Hematopoietic multipotent progenitor cell treated with erythropoietin and hydrocortisone succinate and interleukin-3 and kit ligand, for 17 days (in vitro differentiated cells): ENCODE measurements around the gene RFX8.
"Not testable (repeated sequence)": the region's sequence is repeated elsewhere in the genome, so short reads cannot be mapped to it uniquely, and the experiment has no call there.

ENCODE experiments used
- DNase-seq: peaks from one replicate; pipeline ENCODE4 v3.0.0-alpha.2; 2015; ENCODE audit warnings: low spot score

Gene RFX8

DNA sequence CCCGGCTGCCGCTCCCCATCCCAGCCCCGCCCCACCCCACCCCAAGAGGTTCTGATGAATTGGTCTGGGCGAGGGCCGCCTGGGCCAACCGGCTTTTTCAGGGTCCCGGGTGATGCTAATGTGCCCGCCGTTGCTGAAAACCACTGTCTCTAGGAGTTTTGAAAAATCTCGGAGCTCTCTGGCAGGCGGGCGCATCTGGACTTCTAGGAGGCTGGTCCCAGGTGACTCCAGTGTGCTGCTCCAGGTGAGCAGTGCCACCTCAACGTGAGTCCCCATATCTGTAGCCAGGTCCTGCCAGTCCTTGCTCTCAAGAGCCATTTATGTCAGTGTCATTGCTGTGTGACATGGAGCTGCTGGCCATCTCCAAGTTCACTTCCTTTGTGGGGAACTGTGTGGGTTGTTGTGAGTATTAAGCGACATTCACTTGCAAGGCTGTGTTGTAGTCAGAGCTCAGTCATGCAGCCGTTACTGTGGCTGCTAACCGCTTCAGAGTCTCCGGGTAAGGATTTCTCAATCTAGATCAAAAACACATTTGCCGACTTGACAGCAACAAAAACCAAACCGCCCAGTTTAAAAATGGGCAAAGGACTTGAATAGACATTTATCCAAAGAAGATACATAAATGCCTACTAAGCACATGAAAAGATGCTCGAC is at the start of gene RFX8:
Gene RFX8 (minus strand): TSS at position 382 of the 654 bp plus-strand sequence. CDS start 8,264 bp downstream, outside the sequence.
- DNase-seq, result no peak

DNA sequence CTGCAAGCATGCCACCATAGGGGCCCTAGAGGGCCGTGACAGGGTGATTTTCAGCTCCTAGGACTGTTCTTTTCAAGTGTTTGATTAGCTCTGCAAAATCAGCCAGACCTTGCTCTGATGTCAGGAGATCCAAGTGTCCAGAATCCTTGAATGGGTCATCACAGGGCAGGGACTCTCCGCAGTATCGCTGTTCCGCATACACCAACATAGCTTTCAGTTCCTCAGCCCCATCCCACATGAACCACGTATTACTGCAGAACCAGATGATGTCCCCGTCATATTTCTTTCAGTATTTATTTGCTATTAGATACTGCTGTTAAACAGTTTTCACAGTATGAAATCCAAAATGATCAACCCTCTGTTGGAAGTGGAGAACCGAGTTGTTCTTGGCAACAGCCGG is 46.6 kb upstream of the RFX8 start:
- no peak for DNase-seq

DNA sequence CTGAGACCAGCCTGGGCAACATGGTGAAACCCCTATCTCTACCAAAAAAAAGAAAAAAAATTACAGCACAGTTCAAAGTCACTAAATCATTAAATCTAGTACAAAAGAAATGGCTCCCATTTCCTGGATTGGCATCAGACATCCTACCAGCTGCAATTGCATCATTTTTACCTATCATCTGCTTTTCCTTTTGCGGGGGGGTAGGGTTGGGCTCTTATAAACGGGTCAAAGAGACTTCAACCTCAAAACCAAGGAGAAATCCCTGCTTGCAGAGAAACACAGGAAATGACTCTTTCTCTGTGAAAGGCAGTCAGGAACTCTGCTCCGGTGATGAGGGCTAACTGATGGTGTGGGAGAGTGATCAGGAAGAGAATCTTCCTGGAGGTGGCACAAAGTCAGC is 45.3 kb upstream of the RFX8 start:
- no peak for DNase-seq

DNA sequence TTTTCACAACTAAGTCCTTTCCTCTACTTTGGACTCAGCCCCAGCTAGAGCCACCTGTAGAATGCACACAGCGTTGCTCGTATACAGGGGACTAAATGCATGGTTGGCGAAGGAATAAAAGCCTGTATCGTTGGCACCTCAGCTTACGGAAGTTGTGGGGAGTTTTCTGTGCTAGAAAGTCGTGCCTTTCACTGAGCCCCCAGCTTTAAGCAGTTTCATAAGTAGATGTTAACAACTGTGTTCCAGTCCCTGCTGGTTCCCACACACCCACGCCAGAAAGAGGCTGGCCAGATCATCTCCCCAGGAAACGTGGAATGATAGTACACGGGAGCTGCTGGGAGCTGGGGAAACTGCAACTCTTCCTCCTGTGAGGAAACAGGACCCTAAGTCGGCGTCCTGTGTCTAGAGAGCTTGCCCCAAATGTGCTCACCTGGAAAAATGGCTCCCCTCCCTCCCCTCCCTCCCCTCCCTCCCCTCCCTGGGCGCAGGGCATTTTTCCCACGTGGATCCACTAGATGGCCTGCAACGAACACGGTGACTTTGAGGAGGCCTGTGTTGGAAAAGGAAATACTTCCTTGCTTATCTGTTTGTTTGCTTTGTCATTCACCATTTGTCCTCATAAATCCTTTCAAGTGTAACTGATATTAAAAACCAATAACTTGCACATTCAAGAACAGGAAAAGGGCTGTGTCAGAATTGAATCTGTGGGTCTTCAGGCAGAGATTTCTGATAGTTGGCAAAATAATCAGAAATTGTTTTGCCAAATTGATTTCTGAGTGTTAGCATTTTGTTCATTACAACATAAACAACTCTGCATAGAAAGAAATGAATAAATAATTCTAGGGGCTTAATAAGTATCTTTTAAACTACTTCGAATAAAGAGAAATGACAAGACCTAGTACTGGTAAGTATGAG is 43.9 kb upstream of the RFX8 start:
- no peak for DNase-seq

GRCh38 chr2:101517758-101518271 is 42.9 kb upstream of the RFX8 start:
- DNase-seq, result no peak

DNA sequence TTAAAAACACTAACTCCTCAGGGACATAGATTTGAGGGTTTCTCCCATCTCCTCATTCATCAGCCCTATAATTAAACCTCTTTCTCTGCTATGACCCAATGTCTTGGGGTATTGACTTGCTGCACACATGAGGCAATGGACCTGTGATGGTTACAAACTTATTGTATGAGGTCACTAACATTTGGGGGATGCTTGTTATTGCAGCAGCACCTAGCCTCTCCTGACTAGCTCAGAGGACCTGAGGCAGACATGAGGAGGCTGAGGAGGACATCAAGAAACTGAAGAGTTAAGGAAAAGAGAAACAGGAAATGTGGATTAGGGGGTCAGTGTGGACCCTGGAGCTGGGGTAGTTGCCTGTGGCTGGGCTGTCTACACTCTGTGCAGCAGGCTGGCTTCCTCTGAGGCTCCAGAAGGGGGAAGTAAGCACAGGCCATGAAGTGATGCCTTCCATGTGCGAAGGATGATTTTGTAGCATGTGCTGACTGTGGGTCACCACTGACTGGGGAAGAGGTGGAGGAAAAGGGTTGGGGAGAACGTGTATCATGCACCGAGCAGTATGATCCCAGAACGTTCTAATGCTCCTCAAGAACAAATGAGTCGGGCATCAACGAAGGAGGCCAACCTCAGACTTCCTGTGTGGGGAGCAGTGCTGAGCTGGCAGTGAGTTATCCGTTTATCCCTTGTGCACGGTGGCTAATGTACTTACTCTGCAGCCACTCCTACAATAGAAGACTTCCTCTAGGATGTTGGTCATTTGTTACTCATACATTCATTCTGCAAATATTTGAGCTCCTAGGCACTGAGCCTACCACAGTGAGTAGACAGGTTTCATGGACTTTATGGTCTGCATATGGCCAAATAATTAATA is 42.1 kb upstream of the RFX8 start:
- no peak for DNase-seq

DNA sequence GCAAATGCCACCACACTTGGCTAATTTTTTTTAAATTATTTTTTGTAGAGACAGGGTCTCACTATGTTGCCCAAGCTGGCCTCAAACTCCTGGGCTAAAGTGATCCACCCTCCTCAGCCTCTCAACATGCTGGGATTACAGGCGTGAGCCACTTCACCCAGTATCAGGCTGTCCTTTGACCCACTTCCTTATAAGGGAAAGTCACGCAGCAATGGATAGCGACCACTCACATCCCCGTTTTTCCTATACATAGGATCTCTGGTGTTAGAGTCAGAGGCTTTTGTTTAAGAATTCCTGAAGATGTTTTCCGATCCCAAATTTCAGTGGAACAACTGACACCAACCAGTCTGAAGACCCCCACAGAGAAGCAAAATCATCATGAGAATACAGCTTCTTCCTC is 41.4 kb upstream of the RFX8 start:
- DNase-seq, result no peak

DNA sequence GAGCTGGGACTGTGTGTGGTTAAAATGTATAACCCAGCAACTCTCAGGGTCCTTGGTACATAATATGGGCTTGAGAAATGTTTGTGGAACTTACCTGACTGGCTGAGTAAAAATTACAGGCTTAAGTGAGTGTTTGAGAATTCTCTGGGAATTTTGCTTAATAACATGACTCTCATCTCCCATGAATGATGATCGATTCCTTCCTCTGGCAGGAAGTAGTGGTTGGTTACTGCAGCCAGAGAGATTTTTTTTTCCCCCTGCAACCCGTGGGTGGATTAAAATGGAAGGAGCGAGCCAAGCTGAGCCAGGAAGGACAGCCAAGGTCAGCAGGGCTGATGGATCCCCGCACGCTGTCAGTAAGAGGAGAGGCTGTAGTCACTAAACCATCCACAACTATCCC is 40.6 kb upstream of the RFX8 start:
- no peak for DNase-seq

- DNase-seq, result no peak
These were observed 38.1 kb upstream of the RFX8 start for GRCh38 chr2:101512993-101513392.

- no peak for DNase-seq
These were observed 36.5 kb upstream of the RFX8 start for GRCh38 chr2:101511381-101511780.

- no peak for DNase-seq
These were observed 34.8 kb upstream of the RFX8 start for GRCh38 chr2:101509499-101510284.

DNA sequence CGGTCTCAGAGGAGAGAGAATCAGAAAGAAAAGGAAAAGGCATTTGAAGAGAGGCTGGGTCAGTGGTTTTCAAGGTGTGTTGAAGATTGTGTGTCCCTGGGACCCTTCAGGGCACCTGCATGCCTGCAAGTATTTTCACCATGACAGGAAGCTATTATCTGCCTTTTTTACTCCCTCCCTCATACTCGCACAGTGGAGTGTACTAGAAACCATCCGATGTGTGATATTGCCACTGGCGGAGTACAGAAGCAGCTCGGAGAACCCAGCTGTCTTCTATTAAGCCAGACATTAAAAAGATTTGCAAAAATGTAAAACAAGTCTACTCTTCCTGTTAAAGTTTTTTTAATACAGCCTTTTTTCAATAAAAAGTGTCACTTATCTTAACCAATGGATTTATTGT is 33.7 kb upstream of the RFX8 start:
- DNase-seq, result no peak

DNA sequence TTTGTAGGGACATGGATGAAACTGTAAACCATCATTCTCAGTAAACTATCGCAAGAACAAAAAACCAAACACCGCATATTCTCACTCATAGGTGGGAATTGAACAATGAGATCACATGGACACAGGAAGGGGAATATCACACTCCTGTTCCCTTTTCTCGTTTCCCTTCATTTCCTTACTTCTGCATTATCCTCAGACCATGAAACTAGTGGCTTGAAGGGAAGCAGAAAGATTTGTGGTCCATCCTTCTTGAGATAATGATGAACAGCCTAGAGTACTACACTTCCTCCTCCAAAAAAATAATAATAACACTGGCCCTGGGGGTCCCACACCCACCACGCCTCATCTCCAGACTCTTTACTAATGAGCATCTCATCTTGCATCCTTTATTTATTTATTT is 30.4 kb upstream of the RFX8 start:
- DNase-seq, result not testable (repeated sequence)

DNA sequence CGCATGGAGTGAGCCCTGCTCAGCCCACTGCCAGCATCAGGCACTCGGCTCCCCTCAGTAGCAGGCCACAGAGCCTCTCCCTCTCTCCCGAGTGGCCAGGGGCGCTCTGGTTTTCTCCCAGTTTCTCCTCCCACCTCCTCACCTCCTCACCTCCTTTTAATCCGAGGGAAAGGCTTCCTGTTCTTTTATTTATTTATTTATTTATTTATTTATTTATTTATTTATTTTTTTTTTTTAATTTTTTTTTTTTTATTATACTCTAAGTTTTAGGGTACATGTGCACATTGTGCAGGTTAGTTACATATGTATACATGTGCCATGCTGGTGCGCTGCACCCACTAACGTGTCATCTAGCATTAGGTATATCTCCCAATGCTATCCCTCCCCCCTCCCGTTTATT is 29.8 kb upstream of the RFX8 start:
- DNase-seq, result not testable (repeated sequence)

- DNase-seq, result no peak
These were observed 27.2 kb upstream of the RFX8 start for GRCh38 chr2:101502095-101502494.

DNA sequence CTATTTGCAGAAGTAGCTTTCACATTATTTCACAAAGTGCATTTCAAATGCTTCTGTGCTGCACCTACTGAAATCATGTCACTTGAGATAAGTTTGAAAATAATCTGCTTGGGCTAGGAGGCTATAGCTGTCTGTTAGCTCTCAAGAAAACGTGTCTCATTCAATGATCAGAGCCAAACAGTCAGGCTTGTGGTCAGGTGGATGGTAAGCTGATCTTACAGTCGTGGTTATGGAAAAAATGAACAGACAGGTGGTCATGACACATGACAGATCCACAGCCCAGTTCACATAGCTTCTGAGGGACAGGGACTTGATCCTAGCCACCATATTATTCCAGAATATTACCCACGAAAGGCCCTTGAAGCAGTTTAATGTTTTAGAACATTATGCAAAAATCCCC is 26.5 kb upstream of the RFX8 start:
- no peak for DNase-seq

DNA sequence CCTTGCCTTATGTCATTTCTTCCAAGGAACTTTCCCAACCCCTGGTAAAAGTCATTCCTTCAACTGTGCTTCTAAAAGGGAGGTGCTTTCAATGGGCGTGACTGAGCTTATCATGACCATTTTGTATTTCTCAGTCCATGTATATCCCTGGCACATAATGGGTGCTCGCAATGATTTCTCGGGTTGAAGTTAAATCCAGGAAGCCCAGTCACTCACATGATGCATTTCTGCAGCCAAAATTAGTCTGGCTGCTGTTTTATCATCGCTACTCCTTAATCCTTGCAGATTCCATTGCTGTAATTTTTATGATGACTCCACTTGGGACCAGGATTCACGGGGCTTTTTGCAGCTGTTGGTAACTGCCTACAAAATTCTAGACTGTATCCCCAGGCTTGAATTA is 25.9 kb upstream of the RFX8 start:
- no peak for DNase-seq

- DNase-seq, result no peak
These were observed 25.3 kb upstream of the RFX8 start for GRCh38 chr2:101500180-101500579.

DNA sequence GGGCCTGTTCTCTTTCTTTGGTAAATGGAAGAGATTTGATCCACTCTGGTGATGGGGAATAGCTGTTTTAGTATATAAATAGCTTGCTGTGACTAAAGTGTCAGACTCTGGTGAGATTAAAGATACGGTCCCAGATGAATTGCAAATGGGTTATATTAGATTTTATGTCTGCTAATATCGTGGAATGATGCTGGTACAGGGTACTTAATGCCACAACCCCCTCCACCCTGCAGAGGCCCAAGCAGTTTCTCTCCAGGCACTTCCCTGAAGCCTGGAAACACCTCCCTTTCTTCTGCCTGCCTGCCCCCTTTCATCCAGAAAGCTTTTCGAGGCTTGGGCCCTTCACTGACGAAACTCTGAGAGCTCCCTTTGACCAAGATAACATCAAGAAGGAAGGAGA is 21.4 kb upstream of the RFX8 start:
- no peak for DNase-seq

GRCh38 chr2:101492936-101493473 is 18.1 kb upstream of the RFX8 start:
- no peak for DNase-seq

DNA sequence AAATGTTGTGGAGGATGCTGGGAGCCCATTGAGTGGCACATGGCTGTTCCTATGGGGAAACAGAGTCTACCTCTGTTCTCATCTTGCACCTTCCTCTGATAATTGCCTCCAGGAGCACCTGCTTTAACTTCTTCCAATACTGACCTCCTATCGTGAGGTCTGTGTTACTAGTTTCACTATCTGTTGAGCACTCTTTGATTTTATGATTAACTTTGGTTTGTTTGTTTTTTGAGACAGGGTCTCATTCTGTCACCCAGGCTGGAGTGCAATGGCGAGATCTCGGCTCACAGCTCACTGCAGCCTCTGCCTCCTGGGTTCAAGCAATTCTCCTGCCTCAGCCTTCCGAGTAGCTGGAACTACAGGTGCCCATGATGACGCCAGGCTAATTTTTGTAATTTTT is 12.1 kb upstream of the RFX8 start:
- no peak for DNase-seq
